ENCODE measurements around the gene LIG3.
"Not testable (repeated sequence)": the region's sequence is repeated elsewhere in the genome, so short reads cannot be mapped to it uniquely, and the experiment has no call there.

The LIG3 gene

DNA sequence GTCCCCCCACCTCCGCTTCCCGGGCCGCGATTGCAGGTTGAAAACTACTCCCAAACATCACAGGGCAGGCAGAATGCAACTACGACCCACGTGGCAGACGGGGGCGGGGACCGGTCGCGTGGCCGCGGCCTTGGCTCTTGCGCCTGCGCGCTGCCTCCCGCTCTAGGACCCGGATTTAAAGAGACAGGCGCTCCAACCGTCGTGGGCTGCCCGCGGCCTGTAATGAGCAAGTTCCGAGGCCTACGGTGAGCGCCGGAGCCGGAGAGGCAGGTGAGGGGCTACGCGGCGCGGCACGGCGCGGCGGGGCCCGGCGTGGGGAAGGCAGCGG, at the start of gene LIG3:
Gene LIG3, plus strand, starts transcription at position 160 of the 328 bp plus-strand sequence. CDS start 2,494 bp downstream, outside the sequence.
- peak within 1 kb of the TSS; percentile 86 for H3K27ac ChIP-seq
- H3K4me2 ChIP-seq (ENCODE audit: low read length): peak within 1 kb of the TSS; percentile 86
- peak within 1 kb of the TSS; percentile 94 for H2AFZ ChIP-seq
- peak within 1 kb of the TSS; percentile 68 for H3K9ac ChIP-seq
- TF ChIP-seq, protein P1, sequence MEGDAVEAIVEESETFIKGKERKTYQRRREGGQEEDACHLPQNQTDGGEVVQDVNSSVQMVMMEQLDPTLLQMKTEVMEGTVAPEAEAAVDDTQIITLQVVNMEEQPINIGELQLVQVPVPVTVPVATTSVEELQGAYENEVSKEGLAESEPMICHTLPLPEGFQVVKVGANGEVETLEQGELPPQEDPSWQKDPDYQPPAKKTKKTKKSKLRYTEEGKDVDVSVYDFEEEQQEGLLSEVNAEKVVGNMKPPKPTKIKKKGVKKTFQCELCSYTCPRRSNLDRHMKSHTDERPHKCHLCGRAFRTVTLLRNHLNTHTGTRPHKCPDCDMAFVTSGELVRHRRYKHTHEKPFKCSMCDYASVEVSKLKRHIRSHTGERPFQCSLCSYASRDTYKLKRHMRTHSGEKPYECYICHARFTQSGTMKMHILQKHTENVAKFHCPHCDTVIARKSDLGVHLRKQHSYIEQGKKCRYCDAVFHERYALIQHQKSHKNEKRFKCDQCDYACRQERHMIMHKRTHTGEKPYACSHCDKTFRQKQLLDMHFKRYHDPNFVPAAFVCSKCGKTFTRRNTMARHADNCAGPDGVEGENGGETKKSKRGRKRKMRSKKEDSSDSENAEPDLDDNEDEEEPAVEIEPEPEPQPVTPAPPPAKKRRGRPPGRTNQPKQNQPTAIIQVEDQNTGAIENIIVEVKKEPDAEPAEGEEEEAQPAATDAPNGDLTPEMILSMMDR (IDR thresholded peaks at IDR 0.05): no peak
- H3K9me3 ChIP-seq (ENCODE audit: control insufficient read depth, low read length): no peaks in the 10 kb centered on the region
- peak within 1 kb of the TSS; percentile 66 for H3K4me3 ChIP-seq (ENCODE audit: low read depth, low read length)
- no peaks in the 10 kb centered on the region for H3K36me3 ChIP-seq (ENCODE audit: control insufficient read depth, insufficient read depth, low read length)
- peaks cover 10% of the 10 kb centered on the region for H3K79me2 ChIP-seq
- no peaks in the 10 kb centered on the region for H3K27me3 ChIP-seq (ENCODE audit: control insufficient read depth, insufficient read depth, low read length)
- H3K4me1 ChIP-seq: peaks cover 10% of the 10 kb centered on the region

DNA sequence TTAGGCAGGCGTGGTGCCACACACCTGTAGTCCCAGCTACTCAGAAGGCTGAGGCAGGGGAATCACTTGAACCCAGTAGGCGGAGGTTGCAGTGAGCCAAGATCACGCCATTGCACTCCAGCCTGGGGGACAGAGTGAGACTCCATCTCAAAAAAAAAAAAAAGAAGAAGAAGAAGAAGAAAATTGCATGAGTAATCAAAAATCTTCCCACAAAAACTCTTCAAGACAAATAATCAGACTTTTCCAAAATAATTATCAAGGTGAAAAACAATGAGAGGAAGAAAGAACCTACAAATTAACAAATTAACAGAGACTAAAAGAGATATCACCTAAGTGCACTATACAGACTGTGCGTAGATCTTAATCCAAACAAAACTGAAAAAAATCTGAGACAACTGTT, 29.5 kb upstream of the LIG3 start:
- not testable (repeated sequence) for H3K36me3 ChIP-seq (ENCODE audit: control insufficient read depth, insufficient read depth, low read length); H3K27me3 ChIP-seq (ENCODE audit: control insufficient read depth, insufficient read depth, low read length); H3K9me3 ChIP-seq (ENCODE audit: control insufficient read depth, low read length); H3K9ac ChIP-seq; H3K79me2 ChIP-seq; H3K4me3 ChIP-seq (ENCODE audit: low read depth, low read length); H3K4me1 ChIP-seq; H3K27ac ChIP-seq; H2AFZ ChIP-seq; H3K4me2 ChIP-seq (ENCODE audit: low read length)

DNA sequence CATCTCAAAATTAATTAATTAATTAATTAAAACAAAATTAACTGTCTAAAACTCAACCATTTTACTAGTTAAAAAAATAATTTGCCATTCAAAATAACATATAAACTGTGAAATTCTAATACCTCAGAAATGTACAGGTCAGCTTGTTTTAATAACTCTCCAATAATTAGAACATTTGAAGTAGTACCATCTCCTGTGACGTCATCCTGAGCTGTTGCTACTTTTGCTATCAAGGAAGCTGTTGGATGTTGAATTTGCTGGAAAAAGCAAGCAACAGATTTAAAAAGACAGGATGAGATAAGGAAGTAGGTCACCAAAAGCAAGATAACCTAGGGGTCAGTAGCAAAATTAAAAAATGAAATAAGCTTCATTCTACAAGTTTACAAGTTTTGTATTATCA, 21.9 kb upstream of the LIG3 start:
- peaks cover 5% of the 10 kb centered on the region for H3K4me1 ChIP-seq
- no peak overlapping the region for H3K4me3 ChIP-seq (ENCODE audit: low read depth, low read length)
- no peak overlapping the region for H3K9ac ChIP-seq
- no peaks in the 10 kb centered on the region for H3K9me3 ChIP-seq (ENCODE audit: control insufficient read depth, low read length)
- no peaks in the 10 kb centered on the region for H3K36me3 ChIP-seq (ENCODE audit: control insufficient read depth, insufficient read depth, low read length)
- H3K79me2 ChIP-seq: peaks cover 3% of the 10 kb centered on the region
- no peaks in the 10 kb centered on the region for H3K27me3 ChIP-seq (ENCODE audit: control insufficient read depth, insufficient read depth, low read length)
- no peak overlapping the region for H3K4me2 ChIP-seq (ENCODE audit: low read length)
- no peak overlapping the region for H2AFZ ChIP-seq
- H3K27ac ChIP-seq: no peak overlapping the region
- TF ChIP-seq, protein P1 (IDR thresholded peaks at IDR 0.05): no peak

DNA sequence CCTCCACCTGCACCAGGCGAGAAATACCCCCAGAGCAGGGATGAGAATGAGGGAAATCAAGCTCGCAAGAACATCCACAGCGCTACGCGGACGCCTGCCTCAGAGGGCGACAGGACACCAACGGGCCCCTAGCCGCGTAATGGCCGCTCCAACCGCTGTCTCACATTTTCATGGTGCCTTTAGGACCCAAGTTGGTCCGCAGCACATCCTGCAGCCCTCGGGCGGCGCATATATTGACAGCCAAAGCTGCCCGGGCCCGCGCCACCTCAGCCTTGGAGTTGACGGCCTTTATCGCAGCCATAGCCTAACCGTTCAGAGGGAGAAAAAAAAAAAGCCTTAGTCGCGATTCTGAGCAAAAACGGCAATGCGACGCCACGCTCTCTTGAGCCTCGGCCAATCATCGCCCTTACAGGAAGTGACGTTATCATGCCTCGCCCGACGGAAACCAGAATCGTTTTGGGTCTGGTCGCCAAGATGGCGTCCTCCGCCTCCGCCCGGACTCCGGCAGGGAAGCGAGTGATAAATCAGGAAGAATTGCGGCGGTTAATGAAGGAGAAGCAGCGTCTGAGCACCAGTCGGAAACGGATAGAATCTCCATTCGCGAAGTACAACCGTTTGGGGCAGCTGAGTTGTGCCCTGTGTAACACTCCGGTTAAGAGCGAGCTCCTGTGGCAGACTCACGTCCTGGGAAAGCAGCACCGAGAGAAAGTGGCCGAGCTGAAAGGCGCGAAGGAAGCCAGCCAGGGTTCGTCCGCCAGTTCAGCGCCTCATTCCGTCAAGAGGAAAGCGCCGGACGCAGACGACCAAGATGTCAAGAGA, 19.0 kb upstream of the LIG3 start, which contains the start of the genes CCT6B and ZNF830:
Gene CCT6B, minus strand, starts transcription at position 368 of the 819 bp plus-strand sequence. Its CDS starts 67 bp downstream, at position 301.
Gene ZNF830, plus strand, starts transcription at position 448 of the 819 bp plus-strand sequence. Its CDS starts 27 bp downstream, at position 475.
- H3K9ac ChIP-seq: peak within 1 kb of the TSS; percentile 79
- H3K4me2 ChIP-seq (ENCODE audit: low read length): peak within 1 kb of the TSS; percentile 84
- no peaks in the 10 kb centered on the region for H3K9me3 ChIP-seq (ENCODE audit: control insufficient read depth, low read length)
- H3K27me3 ChIP-seq (ENCODE audit: control insufficient read depth, insufficient read depth, low read length): no peaks in the 10 kb centered on the region
- H3K27ac ChIP-seq: peak within 1 kb of the TSS; percentile 91
- H2AFZ ChIP-seq: peak within 1 kb of the TSS; percentile 97
- H3K36me3 ChIP-seq (ENCODE audit: control insufficient read depth, insufficient read depth, low read length): no peaks in the 10 kb centered on the region
- TF ChIP-seq, protein P1 (IDR thresholded peaks at IDR 0.05): no peak
- peaks cover 3% of the 10 kb centered on the region for H3K79me2 ChIP-seq
- peaks cover 5% of the 10 kb centered on the region for H3K4me1 ChIP-seq
- peak within 1 kb of the TSS; percentile 74 for H3K4me3 ChIP-seq (ENCODE audit: low read depth, low read length)

DNA sequence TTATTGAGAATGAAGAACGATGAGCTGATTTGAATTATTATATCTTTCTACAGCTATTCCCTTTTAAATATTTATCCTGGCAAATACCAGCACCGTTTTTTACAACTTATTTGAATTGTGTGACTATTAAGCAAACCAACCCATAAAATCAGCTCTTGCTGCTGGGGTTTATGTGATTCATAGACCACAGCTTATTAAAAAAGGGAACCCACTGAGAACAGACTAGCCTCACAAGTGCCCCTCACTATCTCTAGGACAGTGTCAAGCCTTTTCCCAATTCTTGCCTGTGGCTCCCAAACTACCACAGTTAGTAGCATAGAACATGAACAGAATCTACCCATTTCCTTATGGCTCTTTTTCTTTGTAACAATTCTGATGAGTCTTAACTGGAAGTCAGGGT, 6.1 kb upstream of the LIG3 start:
- TF ChIP-seq, protein P1 (IDR thresholded peaks at IDR 0.05): no peak
- Histone ChIP-seq H3K4me1 (no peaks in the 10 kb centered on the region), H3K4me3 (ENCODE audit: low read depth, low read length) (no peak overlapping the region), H3K27me3 (ENCODE audit: control insufficient read depth, insufficient read depth, low read length) (no peaks in the 10 kb centered on the region), H3K36me3 (ENCODE audit: control insufficient read depth, insufficient read depth, low read length) (no peaks in the 10 kb centered on the region), H3K27ac (no peak overlapping the region), H3K9me3 (ENCODE audit: control insufficient read depth, low read length) (no peaks in the 10 kb centered on the region), H2AFZ (no peak overlapping the region), H3K79me2 (no peaks in the 10 kb centered on the region), H3K9ac (no peak overlapping the region), H3K4me2 (ENCODE audit: low read length) (no peak overlapping the region)

Measured in parathyroid adenoma (tissue), 2 donors.